Choroid plexus epithelial cell (primary cell): ENCODE data around the gene GNAQ.

Source experiments
- DNase-seq: peaks from one replicate; pipeline ENCODE4 v3.0.0-alpha.2; 2010; ENCODE audit warnings: low read depth
- H3K4me3 ChIP-seq: 2 replicates; pipeline ENCODE4 v1.5.1; 2011; ENCODE audit warnings: low read depth, mild to moderate bottlenecking, control low read depth, low read length, moderate library complexity
- CTCF ChIP-seq: conservative IDR thresholded peaks from 2 replicates; pipeline ENCODE4 v1.5.1; 2011; ENCODE audit warnings: low read depth, mild to moderate bottlenecking, control low read depth, inconsistent platforms, low read length, moderate library complexity

GNAQ gene

DNA sequence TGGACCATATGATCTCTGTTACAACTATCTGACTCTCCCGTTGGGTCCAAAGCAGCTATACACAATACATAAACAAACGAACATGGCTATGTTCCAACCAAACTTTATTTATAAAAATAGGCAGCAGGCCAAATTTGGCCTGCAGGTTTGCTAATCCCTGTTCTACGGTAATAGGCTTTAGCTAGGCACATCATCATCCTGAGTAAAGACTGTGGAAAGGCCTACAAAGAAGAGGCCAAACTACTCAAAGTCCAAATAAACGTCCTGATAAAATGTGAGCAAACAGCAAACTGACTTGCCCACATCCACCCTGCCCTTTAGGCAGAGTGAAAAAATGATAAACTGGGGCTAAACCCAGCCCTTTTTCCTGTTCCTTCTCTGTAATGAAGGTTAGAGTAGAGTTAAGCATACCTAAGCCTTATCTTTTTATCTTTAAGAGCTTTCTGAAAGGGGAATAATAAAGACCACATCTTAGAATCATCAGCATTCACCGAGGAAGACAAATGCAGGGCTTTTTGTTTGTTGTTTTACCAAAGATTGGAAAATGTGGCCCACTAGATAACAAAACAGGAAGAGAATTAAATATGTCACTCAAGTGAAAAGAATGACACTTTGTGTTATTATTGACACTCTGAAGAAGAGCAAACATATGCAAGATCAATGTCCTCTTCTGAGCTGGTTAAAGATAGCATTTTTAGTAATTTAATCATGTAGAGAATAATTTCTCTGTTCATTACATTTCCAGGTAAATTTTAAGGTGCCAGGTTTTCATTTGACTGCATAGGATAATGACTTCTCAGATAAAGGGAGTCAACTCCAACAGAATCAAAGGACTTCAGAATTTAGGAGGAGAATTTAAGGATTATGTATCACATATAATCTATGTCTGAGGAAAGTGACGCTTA, 223.5 kb downstream of the GNAQ start:
- no peak for TF ChIP-seq CTCF
- DNase-seq: peak; percentile 35
- no peak overlapping the region for H3K4me3 ChIP-seq

DNA sequence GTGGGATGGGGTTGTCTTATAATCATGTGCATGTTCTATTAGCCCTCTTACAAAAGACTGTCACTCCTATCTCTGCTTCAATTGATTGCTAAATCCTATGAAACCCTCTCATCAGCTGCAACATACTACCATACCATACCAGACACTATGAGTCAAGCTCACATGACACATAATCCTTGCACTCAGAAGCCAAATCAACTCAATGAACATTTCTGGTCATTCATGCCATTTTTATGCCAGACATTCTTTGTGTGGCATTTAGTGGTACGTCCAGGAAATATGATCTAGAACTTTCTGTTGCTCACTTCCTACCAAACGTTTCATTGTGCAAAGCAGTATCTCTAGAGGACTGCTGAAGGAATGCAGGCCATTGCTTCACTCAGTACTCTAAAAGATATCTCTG, 224.3 kb downstream of the GNAQ start:
- DNase-seq: peak; percentile 98
- no peak overlapping the region for H3K4me3 ChIP-seq
- no peak for TF ChIP-seq CTCF

DNA sequence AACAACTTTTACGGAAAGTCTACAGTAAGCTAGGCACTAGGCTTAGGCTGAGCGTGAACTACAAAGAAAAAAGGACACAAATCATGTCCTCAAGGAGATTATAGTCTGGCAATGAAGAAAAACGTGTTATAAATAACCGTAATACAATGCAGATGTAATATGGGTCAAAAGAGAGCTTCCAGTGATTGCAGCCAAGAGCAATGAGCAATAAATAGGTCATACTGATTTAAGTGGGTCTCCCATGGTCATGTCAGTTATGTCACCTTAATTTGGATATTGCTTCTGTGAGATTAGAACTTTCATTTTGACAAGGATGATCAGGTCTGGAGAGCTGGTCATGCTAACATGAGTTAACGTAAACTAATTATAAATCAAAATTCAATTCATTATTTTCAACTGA, 224.9 kb downstream of the GNAQ start:
- no peak overlapping the region for H3K4me3 ChIP-seq
- no peak for DNase-seq
- TF ChIP-seq CTCF: no peak

DNA sequence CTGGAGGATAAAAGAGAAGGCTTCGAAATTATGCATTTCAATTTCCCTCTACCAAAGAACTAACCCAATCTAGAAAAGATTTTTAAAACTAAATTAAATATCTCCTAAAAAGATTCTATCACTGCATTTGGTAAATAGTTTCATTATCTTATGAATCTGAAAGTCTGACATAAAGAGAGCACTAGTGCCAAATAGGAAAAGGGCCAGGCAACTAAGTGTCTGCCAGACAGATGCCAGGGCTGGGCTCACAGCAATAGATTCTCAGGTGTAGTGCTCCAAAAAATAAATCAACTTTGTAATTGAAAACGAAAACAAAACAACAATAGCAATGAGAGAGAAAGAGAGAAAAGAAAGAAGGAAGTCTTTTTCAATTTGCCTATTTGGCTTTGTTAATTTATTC, 225.8 kb downstream of the GNAQ start:
- H3K4me3 ChIP-seq: no peak overlapping the region
- TF ChIP-seq CTCF: no peak
- DNase-seq: no peak

GRCh38 chr9:77803423-77803822, 228.2 kb downstream of the GNAQ start:
- TF ChIP-seq CTCF: no peak
- no peak overlapping the region for H3K4me3 ChIP-seq
- DNase-seq: no peak

DNA sequence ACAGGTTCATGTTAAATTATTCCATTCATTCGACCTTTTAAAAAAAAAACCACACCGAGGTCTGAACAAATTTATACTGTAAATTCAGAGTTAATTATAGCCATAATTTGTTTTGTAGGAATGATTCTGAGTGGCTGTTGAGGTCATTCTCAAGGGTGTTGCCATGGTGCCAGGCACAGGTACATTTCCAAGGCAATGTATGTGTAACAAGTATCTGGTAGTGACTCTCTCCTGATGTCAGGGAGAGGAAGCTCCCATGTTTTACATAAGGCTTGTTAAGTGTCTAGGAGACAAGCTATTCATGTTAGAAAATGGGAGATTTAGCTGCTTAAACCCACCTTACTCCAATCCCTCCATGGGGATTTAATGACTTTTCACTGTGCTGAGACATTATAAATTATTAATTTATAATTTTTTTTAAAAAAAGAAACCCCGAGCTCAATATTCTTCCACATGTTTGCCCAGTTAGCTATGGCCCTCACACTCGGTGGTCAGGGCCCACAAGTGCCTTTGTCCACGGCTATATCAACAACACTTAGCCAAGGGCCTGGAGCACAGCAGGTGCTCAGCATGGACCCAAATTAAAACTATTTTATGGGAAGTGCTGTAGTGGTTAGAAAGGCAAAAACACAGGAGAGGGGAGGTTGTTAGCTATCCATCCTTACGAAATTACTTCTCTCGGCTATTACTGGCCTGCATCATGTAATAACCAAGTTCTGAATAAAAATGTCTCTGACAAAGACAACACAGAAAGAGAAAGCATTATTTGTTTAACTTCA, 228.9 kb downstream of the GNAQ start:
- no peak overlapping the region for H3K4me3 ChIP-seq
- TF ChIP-seq CTCF: no peak
- DNase-seq: no peak
